IMR-90 (cell line): ENCODE results near the gene NMNAT3. TPM values are rescaled to one million over a fixed set of nuclear protein-coding genes. Genes with fewer than 3 reads are reported as not detected.

Experiments used
- ATAC-seq: fragments of 200-7000 bp; cut with Tn5 transposase; 2 replicates; pipeline ENCODE4 v1.9.1; 2020; ENCODE audit warnings: low read depth, mild to moderate bottlenecking, moderate library complexity
- BruUV-seq: library from RNA; stranded (reverse); fragments of 400-500 nt; replicated peaks from 2 replicates; lab custom pipeline; 2021; lab: Mats Ljungman, UMichigan
- CTCF ChIA-PET: fragments of 300-600 bp; formaldehyde crosslinking; extraction: SDS; loops from one replicate; lab custom pipeline; 2021; ENCODE audit warnings: antibody characterized with exemption; lab: Yijun Ruan, JAX
- POLR2A ChIA-PET: fragments of 300-600 bp; sonication (Branson Sonifier 250); formaldehyde crosslinking; loops from one replicate; lab custom pipeline; 2022; ENCODE audit warnings: antibody characterized with exemption; ENCODE audit not compliant: unreplicated experiment; lab: Charles Lee
- DNase-seq: peaks from one replicate; pipeline ENCODE4 v3.0.0; 2013
- H2AFZ ChIP-seq: replicated peaks from 2 replicates; pipeline ENCODE3; 2013; ENCODE audit warnings: low read length, mild to moderate bottlenecking; ENCODE audit not compliant: poor library complexity
- H2AK5ac ChIP-seq: 2 replicates; pipeline ENCODE4 v1.6.1; 2013; ENCODE audit warnings: low read depth, low read length, inconsistent platforms
- H2AK9ac ChIP-seq: replicated peaks from 2 replicates; pipeline ENCODE3; 2013; ENCODE audit warnings: mild to moderate bottlenecking, low read depth, low read length, moderate library complexity; ENCODE audit not compliant: poor library complexity
- H2BK120ac ChIP-seq: 2 replicates; pipeline ENCODE4 v1.6.1; 2013; ENCODE audit warnings: low read depth, low read length, inconsistent platforms
- H2BK15ac ChIP-seq: 3 replicates; pipeline ENCODE4 v1.6.1; 2013; ENCODE audit warnings: low read depth, low read length, inconsistent platforms
- H2BK20ac ChIP-seq: 2 replicates; pipeline ENCODE4 v1.6.1; 2013; ENCODE audit warnings: low read depth, mild to moderate bottlenecking, inconsistent platforms, low read length, moderate library complexity
- H2BK5ac ChIP-seq: 2 replicates; pipeline ENCODE4 v1.6.1; 2013; ENCODE audit warnings: mild to moderate bottlenecking, low read depth, low read length, inconsistent platforms; ENCODE audit not compliant: poor library complexity, severe bottlenecking
- H3K14ac ChIP-seq: replicated peaks from 2 replicates; pipeline ENCODE4 v1.6.1; 2013; ENCODE audit warnings: low read depth, low read length, inconsistent platforms
- H3K18ac ChIP-seq: 2 replicates; pipeline ENCODE4 v1.6.1; 2013; ENCODE audit warnings: low read depth, low read length, control low read depth
- H3K23ac ChIP-seq: 2 replicates; pipeline ENCODE4 v1.6.1; 2013; ENCODE audit warnings: low read depth, low read length, inconsistent platforms
- H3K27ac ChIP-seq: 2 replicates; pipeline ENCODE4 v1.5.1; 2013; ENCODE audit warnings: mild to moderate bottlenecking, control low read depth, low read length; ENCODE audit not compliant: insufficient read depth
- H3K27me3 ChIP-seq: 2 replicates; pipeline ENCODE4 v1.6.1; 2013; ENCODE audit warnings: low read length; ENCODE audit not compliant: control insufficient read depth, insufficient read depth
- H3K36me3 ChIP-seq: 2 replicates; pipeline ENCODE4 v1.6.1; 2013; ENCODE audit warnings: low read length, mixed read lengths; ENCODE audit not compliant: control insufficient read depth, insufficient read depth
- H3K4ac ChIP-seq: 2 replicates; pipeline ENCODE4 v1.6.1; 2013; ENCODE audit warnings: low read depth, low read length, inconsistent platforms
- H3K4me1 ChIP-seq: 2 replicates; pipeline ENCODE4 v1.6.1; 2013; ENCODE audit warnings: low read length, mixed read lengths; ENCODE audit not compliant: control insufficient read depth, insufficient read depth
- H3K4me2 ChIP-seq: 2 replicates; pipeline ENCODE4 v1.6.1; 2013; ENCODE audit warnings: low read depth, mild to moderate bottlenecking, control low read depth, low read length, moderate library complexity
- H3K4me3 ChIP-seq: 2 replicates; pipeline ENCODE4 v1.5.1; 2013; ENCODE audit warnings: low read depth, mild to moderate bottlenecking, control low read depth, low read length, moderate library complexity; ENCODE audit not compliant: insufficient read depth
- H3K56ac ChIP-seq: 2 replicates; pipeline ENCODE4 v1.6.1; 2013; ENCODE audit warnings: low read length, inconsistent platforms; ENCODE audit not compliant: insufficient read depth; ENCODE audit errors: extremely low read depth
- H3K79me1 ChIP-seq, 2 experiments: 2 replicates each; pipeline ENCODE4 v1.6.1; 2013; ENCODE audit warnings: low read length in 2 of 2, inconsistent platforms in 1 of 2, low read depth in 1 of 2
- H3K9ac ChIP-seq: 2 replicates; pipeline ENCODE4 v1.6.1; 2013; ENCODE audit warnings: low read depth, low read length, control low read depth
- H3K9me1 ChIP-seq: 2 replicates; pipeline ENCODE4 v1.6.1; 2013; ENCODE audit warnings: low read length, inconsistent platforms; ENCODE audit not compliant: insufficient read depth
- H3K9me3 ChIP-seq: 2 replicates; pipeline ENCODE4 v1.6.1; 2013; ENCODE audit warnings: low read length; ENCODE audit not compliant: control insufficient read depth, insufficient read depth
- H4K20me1 ChIP-seq: 2 replicates; pipeline ENCODE4 v1.6.1; 2013; ENCODE audit warnings: low read length, inconsistent platforms; ENCODE audit not compliant: insufficient read depth
- H4K5ac ChIP-seq: 2 replicates; pipeline ENCODE4 v1.6.1; 2013; ENCODE audit warnings: mild to moderate bottlenecking, low read depth, low read length, control low read depth
- H4K8ac ChIP-seq, 2 experiments: 2 replicates each; pipeline ENCODE4 v1.6.1; 2013; ENCODE audit warnings: low read depth in 2 of 2, low read length in 2 of 2, control low read depth in 1 of 2, inconsistent platforms in 1 of 2
- H4K91ac ChIP-seq: 2 replicates; pipeline ENCODE4 v1.6.1; 2013; ENCODE audit warnings: low read depth, low read length, inconsistent platforms; ENCODE audit not compliant: insufficient read depth
- CEBPB ChIP-seq: IDR thresholded peaks from 2 replicates; pipeline ENCODE4 v1.6.1; 2012; ENCODE audit warnings: low read depth, low read length, improper control_type of control experiment
- SMC3 ChIP-seq: fragments of 150-350 bp; IDR thresholded peaks from 2 replicates; pipeline ENCODE4 v1.6.1; 2016; ENCODE audit warnings: low read depth, mild to moderate bottlenecking, antibody characterized with exemption, low read length, moderate library complexity
- WGBS, 2 experiments: methylation state at CpG; one replicate each; pipeline versions ENCODE4 v1.1.5 to v1.1.7; 2013; ENCODE audit warnings: missing lambda C conversion rate in 2 of 2; ENCODE audit not compliant: insufficient read length in 1 of 2; ENCODE audit errors: extremely low coverage in 2 of 2; 5-methylcytosine and 5-hydroxymethylcytosine counted together
- dilution Hi-C: fragments of 300-500 bp; cut with HindIII; formaldehyde crosslinking; loops from one replicate; pipeline ENCODE4 v1.14.3; 2018; ENCODE audit warnings: low sequenced_read_pairs; ENCODE audit not compliant: unreplicated experiment
- in situ Hi-C: fragments of 300-500 bp; cut with MboI; formaldehyde crosslinking; loops from 3 replicates; pipeline ENCODE4 v1.14.3; 2019; ENCODE audit warnings: low sequenced_read_pairs, inconsistent platforms, mixed read lengths
- intact Hi-C: fragments of 100-400 bp; cut with micrococcal nuclease; formaldehyde crosslinking; loops from 2 replicates; pipeline ENCODE4 v1.10.0; 2022
- polyA plus RNA-seq, 3 experiments: library from polyadenylated mRNA; depleted of rRNA; stranded (reverse); fragments of >200 nt; gene quantifications; 2 replicates each; pipeline ENCODE4 v1.2.3, GENCODE V29; 2012; ENCODE audit warnings: low replicate concordance in 1 of 3
- total RNA-seq: library from RNA; depleted of rRNA; stranded (reverse); fragments of >200 nt; gene quantifications from 2 replicates; pipeline ENCODE4 v1.2.3, GENCODE V29; 2012

NMNAT3 gene
- total and polyA plus RNA-seq, 2 of the 4 experiments (the other 2 are of a cell fraction): 0.12 to 0.36 TPM

DNA sequence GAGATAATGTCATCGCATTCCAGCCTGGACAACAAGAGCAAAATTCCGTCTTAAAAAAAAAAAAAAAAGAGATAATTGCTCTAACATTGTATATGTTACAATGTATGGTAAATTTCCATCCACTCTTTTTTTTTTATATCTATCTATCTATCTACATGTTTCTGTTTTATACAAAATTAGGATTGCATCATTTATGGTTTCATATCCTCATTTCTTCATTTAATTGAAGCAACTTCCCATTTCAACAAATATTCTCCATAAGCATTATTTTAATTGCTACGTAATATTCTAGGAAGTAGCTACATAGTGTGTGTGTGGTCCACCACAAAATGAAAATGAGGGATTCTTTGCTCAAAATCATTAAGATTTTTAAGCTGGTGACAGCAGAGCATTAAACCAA is 156.6 kb downstream of the NMNAT3 start:
- no peak overlapping the region for H2BK20ac ChIP-seq
- intact Hi-C loops (no loop called here), dilution Hi-C loops (no loop called here), in situ Hi-C loops (no loop called here)
- no peak overlapping the region for H3K56ac ChIP-seq
- no peaks in the 10 kb centered on the region for H3K9me3 ChIP-seq
- no peak overlapping the region for H3K23ac ChIP-seq
- H4K8ac ChIP-seq: no peak overlapping the region
- H3K27ac ChIP-seq: no peak overlapping the region
- no peaks in the 10 kb centered on the region for H3K4me1 ChIP-seq
- DNase-seq: no peak
- no peak overlapping the region for H3K4ac ChIP-seq
- no peak for TF ChIP-seq SMC3
- 0 out of 2 replicates have a peak, but pooled peaks have one; percentile 6 for TF ChIP-seq CEBPB
- no peak overlapping the region for H3K4me2 ChIP-seq
- no CpG with 5 or more reads among the region's 3 CpGs for WGBS, 2 experiments
- H4K20me1 ChIP-seq: no peaks in the 10 kb centered on the region
- ChIA-PET POLR2A (no interaction called here), CTCF (no interaction called here)
- H3K18ac ChIP-seq: no peak overlapping the region
- no peaks in the 10 kb centered on the region for H3K36me3 ChIP-seq
- no peak for ATAC-seq
- H4K91ac ChIP-seq: no peak overlapping the region
- no peak overlapping the region for H3K14ac ChIP-seq
- BruUV-seq: no TSS peak
- no peak overlapping the region for H2BK15ac ChIP-seq
- no peak overlapping the region for H2AK5ac ChIP-seq
- no peak overlapping the region for H3K4me3 ChIP-seq
- no peak overlapping the region for H2BK5ac ChIP-seq
- H3K9me1 ChIP-seq: no peaks in the 10 kb centered on the region
- H2BK120ac ChIP-seq: no peak overlapping the region
- H3K79me1 ChIP-seq: no peaks in the 10 kb centered on the region
- H2AFZ ChIP-seq: no peak overlapping the region
- no peak overlapping the region for H4K5ac ChIP-seq
- no peaks in the 10 kb centered on the region for H3K27me3 ChIP-seq
- no peak overlapping the region for H3K9ac ChIP-seq
- H2AK9ac ChIP-seq: no peak overlapping the region
